Neuronal stem cell (in vitro differentiated cells): ENCODE data around the gene PIK3C2G.

ENCODE experiments used
- DNase-seq: peaks from one replicate; pipeline ENCODE4 v3.0.0-alpha.2; 2013; ENCODE audit warnings: low spot score
- H2AFZ ChIP-seq: one replicate; pipeline ENCODE4 v1.6.1; 2013; ENCODE audit warnings: mild to moderate bottlenecking, low read length, inconsistent platforms
- H2AK5ac ChIP-seq: 2 replicates; pipeline ENCODE4 v1.6.1; 2013; ENCODE audit warnings: low read depth, mild to moderate bottlenecking, inconsistent platforms, low read length, moderate library complexity, mixed read lengths
- H2BK120ac ChIP-seq: 2 replicates; pipeline ENCODE4 v1.6.1; 2013; ENCODE audit warnings: low read depth, mild to moderate bottlenecking, inconsistent platforms, low read length, moderate library complexity, mixed read lengths
- H2BK12ac ChIP-seq: one replicate; pipeline ENCODE4 v1.6.1; 2013; ENCODE audit warnings: low read length, inconsistent platforms
- H2BK15ac ChIP-seq: 2 replicates; pipeline ENCODE4 v1.6.1; 2013; ENCODE audit warnings: mild to moderate bottlenecking, low read length, inconsistent platforms, mixed read lengths
- H2BK5ac ChIP-seq: one replicate; pipeline ENCODE4 v1.6.1; 2013; ENCODE audit warnings: inconsistent platforms, mild to moderate bottlenecking, low read length, moderate library complexity
- H3K14ac ChIP-seq: one replicate; pipeline ENCODE4 v1.6.1; 2013; ENCODE audit warnings: low read length, inconsistent platforms
- H3K18ac ChIP-seq: 2 replicates; pipeline ENCODE4 v1.6.1; 2013; ENCODE audit warnings: low read length, inconsistent platforms
- H3K23ac ChIP-seq: 2 replicates; pipeline ENCODE4 v1.6.1; 2013; ENCODE audit warnings: low read depth, mild to moderate bottlenecking, mixed read lengths, low read length, inconsistent platforms; ENCODE audit not compliant: poor library complexity
- H3K27ac ChIP-seq: replicated peaks from 3 replicates; pipeline ENCODE4 v1.5.1; 2013; ENCODE audit warnings: low read length, inconsistent platforms
- H3K27me3 ChIP-seq, 3 experiments: 2 replicates each; pipeline ENCODE4 v1.6.1; 2013; ENCODE audit warnings: low read length in 3 of 3, mild to moderate bottlenecking in 2 of 3, inconsistent platforms in 1 of 3, low read depth in 1 of 3, mixed read lengths in 1 of 3, moderate library complexity in 1 of 3; ENCODE audit not compliant: control insufficient read depth in 3 of 3, insufficient read depth in 3 of 3
- H3K36me3 ChIP-seq, 2 donors: replicated peaks in 1 of 2; 2 replicates each; pipeline ENCODE4 v1.6.1; 2013; ENCODE audit warnings: low read length in 2 of 2; ENCODE audit not compliant: control insufficient read depth in 2 of 2, insufficient read depth in 2 of 2
- H3K4ac ChIP-seq: 2 replicates; pipeline ENCODE4 v1.6.1; 2013; ENCODE audit warnings: inconsistent platforms, mild to moderate bottlenecking, low read length, moderate library complexity
- H3K4me1 ChIP-seq, 2 donors: 1 replicate in 1 of 2; 2 replicates in 1 of 2; pipeline ENCODE4 v1.6.1; 2013; ENCODE audit warnings: low read length in 2 of 2, low read depth in 1 of 2; ENCODE audit not compliant: control insufficient read depth in 2 of 2, insufficient read depth in 1 of 2
- H3K4me2 ChIP-seq: one replicate; pipeline ENCODE4 v1.6.1; 2013; ENCODE audit warnings: mild to moderate bottlenecking, low read length, inconsistent platforms; ENCODE audit not compliant: insufficient read depth, poor library complexity, severe bottlenecking
- H3K4me3 ChIP-seq, 2 donors: 2 replicates each; pipeline ENCODE4 v1.5.1; 2013; ENCODE audit warnings: low read length in 2 of 2, mild to moderate bottlenecking in 2 of 2, inconsistent platforms in 1 of 2, moderate library complexity in 1 of 2
- H3K79me1 ChIP-seq: one replicate; pipeline ENCODE4 v1.6.1; 2013; ENCODE audit warnings: low read depth, mild to moderate bottlenecking, inconsistent platforms, low read length, moderate library complexity
- H3K9ac ChIP-seq: one replicate; pipeline ENCODE4 v1.6.1; 2013; ENCODE audit warnings: mild to moderate bottlenecking, low read depth, low read length, inconsistent platforms; ENCODE audit not compliant: poor library complexity
- H3K9me3 ChIP-seq, 2 donors: replicated peaks in 1 of 2; 2 replicates each; pipeline versions ENCODE3 to v1.6.1; 2013; ENCODE audit warnings: low read length in 2 of 2, mild to moderate bottlenecking in 2 of 2, inconsistent platforms in 1 of 2, low read depth in 1 of 2, mixed read lengths in 1 of 2, moderate library complexity in 1 of 2; ENCODE audit not compliant: control insufficient read depth in 2 of 2, insufficient read depth in 1 of 2
- H4K8ac ChIP-seq: one replicate; pipeline ENCODE4 v1.6.1; 2013; ENCODE audit warnings: low read depth, mild to moderate bottlenecking, inconsistent platforms, low read length, moderate library complexity
- H4K91ac ChIP-seq: one replicate; pipeline ENCODE4 v1.6.1; 2013; ENCODE audit warnings: low read length, low read depth, mild to moderate bottlenecking, inconsistent platforms; ENCODE audit not compliant: poor library complexity
- WGBS, 2 donors: extraction: QIAGEN DNeasy Blood & Tissue Kit; methylation state at CpG; one replicate each; pipeline ENCODE4 v1.1.7; 2013; ENCODE audit warnings: missing lambda C conversion rate in 2 of 2, mixed read lengths in 1 of 2; ENCODE audit not compliant: insufficient read length in 2 of 2, insufficient replicate concordance in 1 of 2; ENCODE audit errors: extremely low coverage in 2 of 2; 5-methylcytosine and 5-hydroxymethylcytosine counted together

PIK3C2G gene

GRCh38 chr12:18368594-18368993, 107.3 kb downstream of the PIK3C2G start:
- WGBS, 2 donors, result 100% methylated on average over 2 of the region's 3 CpGs
- H2BK5ac ChIP-seq, result no peak overlapping the region
- no peak overlapping the region for H3K4me2 ChIP-seq
- no peak overlapping the region for H3K27ac ChIP-seq
- H4K8ac ChIP-seq, result no peak overlapping the region
- H3K36me3 ChIP-seq, result no peaks in the 10 kb centered on the region
- H3K14ac ChIP-seq, result no peak overlapping the region
- H3K4ac ChIP-seq, result no peak overlapping the region
- H3K18ac ChIP-seq, result no peak overlapping the region
- H3K27me3 ChIP-seq, result no peaks in the 10 kb centered on the region
- H3K4me1 ChIP-seq, result no peaks in the 10 kb centered on the region
- H3K9me3 ChIP-seq, result no peaks in the 10 kb centered on the region
- no peak overlapping the region for H2BK15ac ChIP-seq
- H3K4me3 ChIP-seq, result no peak overlapping the region
- DNase-seq, result no peak
- H3K9ac ChIP-seq, result no peak overlapping the region
- H2BK12ac ChIP-seq, result no peak overlapping the region
- H3K23ac ChIP-seq, result no peak overlapping the region
- H2AK5ac ChIP-seq, result no peak overlapping the region
- H2BK120ac ChIP-seq, result no peak overlapping the region
- H2AFZ ChIP-seq, result no peak overlapping the region
- H4K91ac ChIP-seq, result no peak overlapping the region
- H3K79me1 ChIP-seq, result no peaks in the 10 kb centered on the region

DNA sequence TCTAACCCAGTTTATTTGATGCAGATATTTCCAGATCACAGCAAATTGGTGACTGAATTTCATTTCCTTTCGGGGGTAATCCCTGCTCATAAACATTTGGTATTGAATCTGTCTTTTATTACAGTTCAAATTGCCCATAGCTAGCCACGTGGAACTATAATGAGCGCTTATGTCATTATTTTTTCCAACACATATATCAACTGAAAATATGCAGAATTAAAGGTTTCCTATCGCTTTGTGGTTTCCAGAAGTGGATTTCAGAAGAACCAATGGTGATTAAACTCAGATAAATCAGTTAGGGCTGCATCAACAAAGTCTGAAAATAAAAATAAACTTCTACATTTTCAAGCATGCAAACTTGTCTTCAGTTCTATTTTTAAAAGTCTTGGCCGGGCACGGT, 111.9 kb downstream of the PIK3C2G start:
- no peaks in the 10 kb centered on the region for H3K36me3 ChIP-seq
- H2AK5ac ChIP-seq, result no peak overlapping the region
- H2BK5ac ChIP-seq, result no peak overlapping the region
- H4K91ac ChIP-seq, result no peak overlapping the region
- no peak overlapping the region for H2BK12ac ChIP-seq
- no peak overlapping the region for H3K27ac ChIP-seq
- no peak overlapping the region for H3K4me3 ChIP-seq
- no peaks in the 10 kb centered on the region for H3K27me3 ChIP-seq
- peaks cover 0 to 15% of the 10 kb centered on the region in 2 donors for H3K9me3 ChIP-seq
- no CpG with 5 or more reads among the region's 6 CpGs for WGBS, 2 donors
- H2AFZ ChIP-seq, result no peak overlapping the region
- no peak overlapping the region for H3K4ac ChIP-seq
- H3K18ac ChIP-seq, result no peak overlapping the region
- H3K4me2 ChIP-seq, result no peak overlapping the region
- no peak for DNase-seq
- H3K9ac ChIP-seq, result no peak overlapping the region
- H3K4me1 ChIP-seq, result no peaks in the 10 kb centered on the region
- no peak overlapping the region for H2BK120ac ChIP-seq
- no peak overlapping the region for H4K8ac ChIP-seq
- no peak overlapping the region for H3K14ac ChIP-seq
- H3K79me1 ChIP-seq, result no peaks in the 10 kb centered on the region
- no peak overlapping the region for H2BK15ac ChIP-seq
- no peak overlapping the region for H3K23ac ChIP-seq

- Histone ChIP-seq H3K4me1 (no peaks in the 10 kb centered on the region), H2BK15ac (no peak overlapping the region), H2AFZ (no peak overlapping the region), H4K8ac (no peak overlapping the region), H2BK12ac (no peak overlapping the region), H3K14ac (no peak overlapping the region), H3K27ac (no peak overlapping the region), H3K9me3 (peaks cover 0 to 15% of the 10 kb centered on the region in 2 donors), H3K36me3 (no peaks in the 10 kb centered on the region), H2AK5ac (no peak overlapping the region), H3K9ac (no peak overlapping the region), H3K4ac (no peak overlapping the region), H4K91ac (no peak overlapping the region), H2BK120ac (no peak overlapping the region), H3K4me2 (no peak overlapping the region), H3K79me1 (no peaks in the 10 kb centered on the region), H3K18ac (no peak overlapping the region), H3K23ac (no peak overlapping the region), H2BK5ac (no peak overlapping the region), H3K4me3 (no peak overlapping the region), H3K27me3 (no peaks in the 10 kb centered on the region)
- DNase-seq, result no peak
These were observed 113.8 kb downstream of the PIK3C2G start for GRCh38 chr12:18375131-18375530.

DNA sequence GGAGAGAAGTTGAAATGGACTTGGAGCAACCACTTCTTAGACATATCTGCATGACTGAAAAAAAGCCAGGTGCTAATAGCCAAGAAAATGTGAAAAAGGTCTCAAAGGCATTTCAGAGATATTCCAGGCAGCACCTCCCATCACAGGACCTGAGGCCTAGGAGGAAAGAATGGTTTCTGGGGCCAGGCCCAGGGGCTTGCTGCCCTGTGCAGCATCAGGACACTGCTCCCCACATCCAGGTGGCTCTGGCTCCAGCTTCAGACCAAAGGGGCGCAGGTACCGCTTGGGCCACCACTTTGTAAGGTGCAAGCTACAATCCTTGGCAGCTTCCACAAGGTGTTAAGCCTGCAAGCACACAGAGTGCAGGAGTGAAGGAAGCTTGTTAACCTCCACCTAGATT, 114.3 kb downstream of the PIK3C2G start:
- Histone ChIP-seq H3K14ac (no peak overlapping the region), H3K4me1 (no peaks in the 10 kb centered on the region), H2AK5ac (no peak overlapping the region), H2BK15ac (no peak overlapping the region), H3K9ac (no peak overlapping the region), H3K27me3 (no peaks in the 10 kb centered on the region), H4K8ac (no peak overlapping the region), H3K23ac (no peak overlapping the region), H4K91ac (no peak overlapping the region), H3K4ac (no peak overlapping the region), H3K79me1 (no peaks in the 10 kb centered on the region), H3K4me2 (no peak overlapping the region), H2BK5ac (no peak overlapping the region), H2BK12ac (no peak overlapping the region), H2BK120ac (no peak overlapping the region), H3K9me3 (peaks cover 0 to 15% of the 10 kb centered on the region in 2 donors), H3K18ac (no peak overlapping the region), H3K4me3 (no peak overlapping the region), H3K36me3 (no peaks in the 10 kb centered on the region), H3K27ac (no peak overlapping the region), H2AFZ (no peak overlapping the region)
- WGBS, 2 donors, result no CpG with 5 or more reads among the region's 2 CpGs
- DNase-seq, result no peak
